ENCODE data around the gene RPS5. TPM values are rescaled to one million over a fixed set of nuclear protein-coding genes. Genes with fewer than 3 reads are reported as not detected.
A peak's percentile ranks its signal among the peaks of the same experiment; 100 is the strongest.
"Not testable (repeated sequence)": the region's sequence is repeated elsewhere in the genome, so short reads cannot be mapped to it uniquely, and the experiment has no call there.

RPS5 gene
- total RNA-seq, 1 donor = 1,513 TPM

DNA sequence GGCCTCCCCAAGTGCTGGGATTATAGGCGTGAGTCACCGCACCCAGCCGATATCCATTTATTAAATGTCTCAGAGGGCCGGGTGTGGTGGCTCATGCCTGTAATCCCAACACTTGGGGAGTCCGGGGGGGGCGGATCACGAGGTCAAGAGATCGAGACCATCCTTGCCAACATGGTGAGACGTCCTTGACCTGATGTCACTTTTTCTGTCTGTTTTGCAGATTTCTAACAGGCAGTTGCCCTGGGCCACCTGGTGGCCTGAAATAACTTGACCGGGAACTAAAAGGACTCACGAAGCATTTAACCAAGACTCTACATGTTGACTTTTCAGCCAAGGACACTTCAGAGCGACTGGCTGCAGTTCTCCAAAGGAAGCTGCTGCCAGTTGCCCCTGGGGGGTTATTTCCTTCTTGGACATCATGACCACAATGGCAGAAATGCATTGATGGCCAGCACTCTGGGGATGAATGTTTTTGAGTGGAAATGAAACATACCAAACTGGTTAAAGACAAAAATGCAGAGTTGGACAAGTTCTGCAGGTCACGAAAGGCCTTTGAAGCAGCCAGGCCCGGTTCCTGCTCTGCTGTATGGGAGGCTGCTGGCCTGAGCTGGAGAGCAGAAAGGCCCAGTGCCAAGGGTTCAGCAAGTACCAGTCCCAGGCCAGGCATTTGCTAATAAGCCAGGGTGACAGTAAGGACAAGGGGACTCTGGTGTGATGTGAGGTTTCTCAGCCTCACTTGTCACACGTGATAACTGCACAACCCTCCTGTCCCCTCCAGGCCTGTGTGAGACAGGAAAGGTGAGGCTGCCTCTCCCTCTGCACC lies 14.5 kb upstream of the RPS5 start:
- Histone ChIP-seq H3K9me3 (ENCODE audit: low read depth, low read length) (no peaks in the 10 kb centered on the region), H3K27me3 (ENCODE audit: insufficient read depth, low read length) (no peaks in the 10 kb centered on the region), H3K4me3 (ENCODE audit: low read length) (no peak overlapping the region), H3K4me1 (ENCODE audit: insufficient read depth, low read length) (no peaks in the 10 kb centered on the region)

GRCh38 chr19:58374200-58374599 lies 12.9 kb upstream of the RPS5 start:
- no peak overlapping the region for H3K4me3 ChIP-seq (ENCODE audit: low read length)
- no peaks in the 10 kb centered on the region for H3K9me3 ChIP-seq (ENCODE audit: low read depth, low read length)
- H3K27me3 ChIP-seq (ENCODE audit: insufficient read depth, low read length) = no peaks in the 10 kb centered on the region
- H3K4me1 ChIP-seq (ENCODE audit: insufficient read depth, low read length) = peaks cover 1% of the 10 kb centered on the region

DNA sequence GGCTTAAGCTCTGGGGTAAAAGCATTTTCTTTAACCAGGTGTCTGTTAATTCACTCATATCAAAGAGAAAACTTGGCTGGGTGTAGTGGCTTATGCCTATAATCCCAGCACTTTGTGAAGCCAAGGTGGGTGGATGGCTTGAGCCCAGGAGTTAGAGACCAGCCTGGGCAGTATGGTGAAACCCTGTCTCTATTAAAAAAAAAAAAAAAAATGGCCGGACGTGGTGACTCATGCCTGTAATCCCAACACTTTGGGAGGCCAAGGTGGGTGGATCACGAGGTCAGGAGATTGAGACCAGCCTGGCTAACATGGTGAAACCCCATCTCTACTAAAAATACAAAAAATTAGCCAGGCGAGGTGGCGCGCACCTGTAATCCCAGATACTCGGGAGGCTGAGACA lies 10.3 kb upstream of the RPS5 start:
- not testable (repeated sequence) for H3K4me3 ChIP-seq (ENCODE audit: low read length); H3K9me3 ChIP-seq (ENCODE audit: low read depth, low read length); H3K27me3 ChIP-seq (ENCODE audit: insufficient read depth, low read length)
- H3K4me1 ChIP-seq (ENCODE audit: insufficient read depth, low read length) = peaks cover 19% of the 10 kb centered on the region

GRCh38 chr19:58379246-58379645 lies 7.8 kb upstream of the RPS5 start:
- Histone ChIP-seq H3K27me3 (ENCODE audit: insufficient read depth, low read length) (no peaks in the 10 kb centered on the region), H3K4me3 (ENCODE audit: low read length) (no peak overlapping the region), H3K9me3 (ENCODE audit: low read depth, low read length) (no peaks in the 10 kb centered on the region), H3K4me1 (ENCODE audit: insufficient read depth, low read length) (peaks cover 25% of the 10 kb centered on the region)

GRCh38 chr19:58380037-58380661 lies 6.9 kb upstream of the RPS5 start:
- Histone ChIP-seq H3K9me3 (ENCODE audit: low read depth, low read length) (no peaks in the 10 kb centered on the region), H3K4me3 (ENCODE audit: low read length) (peak overlapping the region; percentile 69), H3K27me3 (ENCODE audit: insufficient read depth, low read length) (no peaks in the 10 kb centered on the region), H3K4me1 (ENCODE audit: insufficient read depth, low read length) (peaks cover 25% of the 10 kb centered on the region)

DNA sequence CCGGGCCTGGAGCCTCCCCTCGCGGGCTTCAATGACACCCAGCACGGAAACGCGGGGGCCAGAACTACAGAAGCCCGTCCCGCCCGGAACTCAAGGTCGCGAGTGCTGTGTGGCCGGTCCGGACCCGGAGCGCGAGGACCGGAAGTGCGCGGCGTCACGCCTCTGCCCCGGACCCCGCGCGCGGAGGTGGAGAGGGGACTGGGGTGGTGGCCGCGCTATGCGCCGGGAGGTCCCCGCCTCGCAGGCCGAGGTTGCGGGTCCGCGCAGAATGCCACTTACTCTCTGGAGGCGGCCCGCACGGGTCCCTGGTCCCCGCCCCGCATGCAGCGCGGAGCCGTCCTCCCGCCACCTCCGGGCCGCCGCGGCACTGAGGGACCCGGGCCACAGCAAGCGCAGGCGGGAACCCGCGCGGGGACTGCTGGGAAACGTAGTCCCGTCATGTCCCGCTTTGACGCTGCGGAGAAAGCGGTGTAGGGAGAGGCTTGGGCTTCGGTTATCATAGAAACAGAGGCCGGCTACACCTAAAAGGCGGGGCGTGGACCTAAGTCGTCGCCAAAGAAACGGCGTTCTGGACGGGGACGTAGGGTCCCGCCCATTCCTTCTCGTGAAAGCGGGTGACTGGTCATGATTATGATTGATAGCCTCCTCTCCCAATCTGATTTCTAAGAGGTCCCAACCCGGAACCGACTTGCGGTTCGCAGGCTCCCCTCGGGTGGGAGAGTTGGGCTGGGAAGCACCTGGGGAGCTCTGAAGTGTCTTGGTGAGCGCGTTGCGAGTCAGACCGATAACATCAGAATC lies 6.2 kb upstream of the RPS5 start, which contains the start of gene ZNF837:
Gene ZNF837 (minus strand): TSS at position 369 of the 798 bp plus-strand sequence. CDS start 11,698 bp downstream, outside the sequence.
- H3K4me1 ChIP-seq (ENCODE audit: insufficient read depth, low read length) = peaks cover 30% of the 10 kb centered on the region
- H3K4me3 ChIP-seq (ENCODE audit: low read length) = peak within 1 kb of the TSS; percentile 69
- H3K27me3 ChIP-seq (ENCODE audit: insufficient read depth, low read length) = no peaks in the 10 kb centered on the region
- H3K9me3 ChIP-seq (ENCODE audit: low read depth, low read length) = no peaks in the 10 kb centered on the region

GRCh38 chr19:58381460-58382212 lies 5.4 kb upstream of the RPS5 start:
- Histone ChIP-seq H3K4me1 (ENCODE audit: insufficient read depth, low read length) (peaks cover 37% of the 10 kb centered on the region), H3K4me3 (ENCODE audit: low read length) (peak overlapping the region; percentile 69)

GRCh38 chr19:58382997-58383603 lies 4.0 kb upstream of the RPS5 start:
- no peaks in the 10 kb centered on the region for H3K27me3 ChIP-seq (ENCODE audit: insufficient read depth, low read length)
- H3K4me1 ChIP-seq (ENCODE audit: insufficient read depth, low read length) = peaks cover 46% of the 10 kb centered on the region
- no peaks in the 10 kb centered on the region for H3K9me3 ChIP-seq (ENCODE audit: low read depth, low read length)
- H3K4me3 ChIP-seq (ENCODE audit: low read length) = no peak overlapping the region

More at GRCh38 chr19:58381460-58382212, 5.4 kb upstream of the RPS5 start:
- no peaks in the 10 kb centered on the region for H3K27me3 ChIP-seq (ENCODE audit: insufficient read depth, low read length)
- H3K9me3 ChIP-seq (ENCODE audit: low read depth, low read length) = no peaks in the 10 kb centered on the region

DNA sequence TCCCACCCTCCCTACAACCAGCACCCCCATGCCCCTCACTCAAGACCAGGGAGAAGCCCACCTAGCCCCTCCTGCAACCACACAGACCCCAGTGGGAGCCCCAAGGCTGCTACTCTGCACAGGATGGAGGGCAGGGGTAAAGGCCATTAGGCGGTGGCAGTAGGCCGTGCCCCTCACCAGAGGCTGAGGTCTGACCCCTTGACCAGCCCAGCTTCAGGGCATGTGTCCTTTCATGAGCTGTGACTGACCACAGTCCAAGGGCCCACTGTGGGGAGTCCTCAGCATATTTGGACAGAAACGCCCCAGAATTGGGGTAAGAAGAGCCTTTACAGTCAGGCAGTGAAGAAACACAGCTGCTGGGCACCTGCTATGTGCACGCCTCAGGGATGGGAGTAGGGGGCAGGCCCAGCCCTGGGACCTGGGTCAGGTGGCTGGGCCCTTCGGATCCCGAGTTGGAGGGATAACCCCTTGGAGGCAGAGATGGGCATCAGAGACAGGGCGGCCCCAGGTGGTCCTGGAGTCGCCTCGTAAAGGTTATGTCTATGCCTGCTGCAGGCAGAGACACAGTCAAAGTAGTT lies 1.7 kb upstream of the RPS5 start:
- Histone ChIP-seq H3K9me3 (ENCODE audit: low read depth, low read length) (no peaks in the 10 kb centered on the region), H3K27me3 (ENCODE audit: insufficient read depth, low read length) (no peaks in the 10 kb centered on the region), H3K4me3 (ENCODE audit: low read length) (no peak overlapping the region), H3K4me1 (ENCODE audit: insufficient read depth, low read length) (peaks cover 41% of the 10 kb centered on the region)

GRCh38 chr19:58385891-58386575 lies 1.0 kb upstream of the RPS5 start:
- no peaks in the 10 kb centered on the region for H3K9me3 ChIP-seq (ENCODE audit: low read depth, low read length)
- H3K4me1 ChIP-seq (ENCODE audit: insufficient read depth, low read length) = peaks cover 40% of the 10 kb centered on the region
- H3K27me3 ChIP-seq (ENCODE audit: insufficient read depth, low read length) = no peaks in the 10 kb centered on the region
- H3K4me3 ChIP-seq (ENCODE audit: low read length) = peak overlapping the region; percentile 82

DNA sequence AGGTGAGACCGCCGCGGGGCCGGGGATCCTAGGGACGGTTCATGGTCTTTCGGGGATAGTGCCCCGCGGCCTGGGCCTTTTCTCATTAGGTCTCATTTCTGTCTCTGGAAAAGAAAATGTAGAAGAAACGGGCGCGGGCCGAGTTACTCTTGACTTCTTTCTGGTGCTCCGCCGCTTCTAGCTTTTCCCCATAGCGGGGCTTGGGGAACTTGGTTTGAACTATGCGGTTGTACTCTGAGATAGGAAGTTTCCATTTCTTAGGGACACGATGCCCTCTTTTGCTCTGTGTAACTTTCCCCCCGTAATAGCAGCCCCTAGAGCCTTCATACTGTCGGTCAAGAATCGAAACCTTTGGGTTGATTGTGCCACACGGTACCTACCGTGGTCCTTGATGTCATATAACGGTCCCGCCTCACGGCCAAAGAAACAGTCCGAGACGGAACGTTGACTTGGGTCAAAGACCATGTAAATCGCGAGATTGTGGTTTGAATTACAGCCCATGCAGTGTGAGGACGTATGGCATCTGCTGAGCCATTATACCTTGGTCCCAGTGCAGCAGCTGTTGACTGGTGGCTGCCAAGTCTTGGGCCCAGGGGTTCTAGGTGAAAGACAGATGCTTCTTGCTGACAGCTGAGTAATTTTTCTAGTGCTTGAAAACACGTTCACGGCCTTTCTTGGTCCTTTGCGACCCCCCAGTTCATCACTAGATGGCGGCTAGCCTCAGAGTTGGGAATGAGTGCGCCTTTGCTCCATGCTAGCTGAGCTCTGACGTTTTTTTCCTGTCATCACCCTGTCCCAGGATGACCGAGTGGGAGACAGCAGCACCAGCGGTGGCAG lies 487 bp downstream of the RPS5 start:
- Histone ChIP-seq H3K4me1 (ENCODE audit: insufficient read depth, low read length) (peaks cover 29% of the 10 kb centered on the region), H3K4me3 (ENCODE audit: low read length) (peak overlapping the region; percentile 82), H3K9me3 (ENCODE audit: low read depth, low read length) (no peaks in the 10 kb centered on the region), H3K27me3 (ENCODE audit: insufficient read depth, low read length) (no peaks in the 10 kb centered on the region)

- Histone ChIP-seq H3K4me3 (ENCODE audit: low read length) (no peak overlapping the region), H3K4me1 (ENCODE audit: insufficient read depth, low read length) (peaks cover 29% of the 10 kb centered on the region), H3K27me3 (ENCODE audit: insufficient read depth, low read length) (no peaks in the 10 kb centered on the region), H3K9me3 (ENCODE audit: low read depth, low read length) (no peaks in the 10 kb centered on the region)
Measured at GRCh38 chr19:58388175-58388526, 1.1 kb downstream of the RPS5 start.
